ENCODE results near the gene UNC80.

DNA sequence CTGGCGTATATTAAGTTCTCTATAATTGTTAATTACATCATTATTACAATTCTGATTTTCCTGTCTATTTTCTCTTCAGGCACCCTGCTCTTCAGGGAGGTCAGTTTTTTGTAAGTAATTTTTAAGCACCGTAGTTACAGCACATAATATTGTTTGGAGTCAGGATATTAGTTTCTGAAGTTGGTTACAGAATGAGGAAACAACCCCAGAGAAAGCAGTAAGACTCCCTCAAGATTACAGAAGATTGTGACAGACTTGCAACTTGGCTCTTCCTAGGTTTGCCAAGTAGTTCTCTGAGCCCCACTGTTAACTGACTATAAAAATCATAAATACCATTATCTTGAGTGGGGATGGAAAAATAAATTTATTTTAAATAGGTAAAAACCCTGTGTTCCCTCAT is 231.7 kb downstream of the UNC80 start:
- TF ChIP-seq POLR2A (IDR thresholded peaks at IDR 0.05; ENCODE audit: low read depth, low read length) (no peak), CTCF (conservative IDR thresholded peaks at IDR 0.05; ENCODE audit: low read depth, low read length) (no peak), BHLHE40 (IDR thresholded peaks at IDR 0.05; ENCODE audit: low read depth, low read length) (no peak), MAZ (IDR thresholded peaks at IDR 0.05; ENCODE audit: borderline replicate concordance, low read depth, low read length) (no peak), CEBPB (IDR thresholded peaks at IDR 0.05; ENCODE audit: low read depth, low read length) (peak; percentile 25; the same call in 1 of the 2 replicates), MXI1 (IDR thresholded peaks at IDR 0.05; ENCODE audit: borderline replicate concordance, low read depth, low read length) (no peak), RCOR1 (IDR thresholded peaks at IDR 0.05; ENCODE audit: insufficient replicate concordance, low read length) (no peak), SMC3 (IDR thresholded peaks at IDR 0.05; ENCODE audit: low read depth, low read length) (no peak), ELK1 (IDR thresholded peaks at IDR 0.05; ENCODE audit: borderline replicate concordance, low read depth, low read length) (no peak), RAD21 (IDR thresholded peaks at IDR 0.05; ENCODE audit: low read length) (no peak), MAFK (IDR thresholded peaks at IDR 0.05; ENCODE audit: low read depth, low read length) (no peak), USF2 (IDR thresholded peaks at IDR 0.05; ENCODE audit: low read depth, low read length) (no peak)

Measured in IMR-90 (cell line).